DMS 273 (cell line): ENCODE results near the gene RUNX3.

Experiments
- DNase-seq: peaks from one replicate; lab custom pipeline; 2025; ENCODE audit not compliant: unreplicated experiment; lab: John Stamatoyannopoulos, UW

RUNX3 gene

GRCh38 chr1:24888971-24889676, 41.0 kb downstream of the RUNX3 start:
- no peak for DNase-seq

- DNase-seq, result no peak
Observed at GRCh38 chr1:24888061-24888970, 41.8 kb downstream of the RUNX3 start.

- no peak for DNase-seq
Observed at GRCh38 chr1:24886241-24886640, 43.8 kb downstream of the RUNX3 start.

- DNase-seq, result no peak
Observed at GRCh38 chr1:24884751-24885150, 45.3 kb downstream of the RUNX3 start.

DNA sequence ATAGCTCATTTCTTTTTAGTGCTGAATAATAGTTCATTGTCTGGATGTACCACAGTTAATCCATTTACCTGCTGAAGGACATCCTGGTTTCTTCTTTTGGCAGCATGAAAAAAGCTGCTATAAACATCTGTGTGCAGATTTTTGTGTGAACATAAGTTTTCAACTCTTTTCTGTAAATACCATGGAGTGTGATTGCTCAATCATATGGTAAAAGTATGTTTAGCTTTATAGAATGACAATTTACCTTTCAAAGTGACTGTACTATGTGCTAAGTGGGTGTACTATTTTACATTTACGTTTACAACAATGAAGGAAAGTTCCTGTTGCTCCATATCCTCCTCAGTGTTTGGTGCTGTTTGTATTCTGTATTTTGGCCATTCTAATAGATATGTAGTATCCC, 49.0 kb downstream of the RUNX3 start:
- no peak for DNase-seq

GRCh38 chr1:24878775-24879742, 51.0 kb downstream of the RUNX3 start:
- DNase-seq, result no peak

DNA sequence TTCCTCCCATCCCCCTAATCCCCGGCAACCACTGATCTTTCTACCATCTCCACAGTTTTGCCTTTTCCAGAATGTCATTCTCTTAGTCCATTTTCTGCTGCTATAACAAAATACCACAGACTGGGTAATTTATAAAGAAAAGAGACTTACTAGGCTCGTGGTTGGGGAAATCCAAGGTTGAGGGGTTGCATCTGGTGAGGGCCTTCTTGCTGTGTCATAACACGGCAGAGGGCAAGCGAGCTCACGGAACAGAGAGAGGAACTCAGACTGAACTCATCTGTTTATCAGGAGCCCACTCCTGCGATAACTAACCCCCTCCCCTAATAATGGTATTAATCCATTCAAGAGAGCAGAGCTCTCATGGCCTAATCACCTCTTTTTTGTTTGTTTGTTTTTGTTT, 52.0 kb downstream of the RUNX3 start:
- DNase-seq, result no peak

- DNase-seq, result no peak
Observed at GRCh38 chr1:24875991-24876506, 54.0 kb downstream of the RUNX3 start.

- DNase-seq, result no peak
Observed at GRCh38 chr1:24875257-24875656, 54.8 kb downstream of the RUNX3 start.

DNA sequence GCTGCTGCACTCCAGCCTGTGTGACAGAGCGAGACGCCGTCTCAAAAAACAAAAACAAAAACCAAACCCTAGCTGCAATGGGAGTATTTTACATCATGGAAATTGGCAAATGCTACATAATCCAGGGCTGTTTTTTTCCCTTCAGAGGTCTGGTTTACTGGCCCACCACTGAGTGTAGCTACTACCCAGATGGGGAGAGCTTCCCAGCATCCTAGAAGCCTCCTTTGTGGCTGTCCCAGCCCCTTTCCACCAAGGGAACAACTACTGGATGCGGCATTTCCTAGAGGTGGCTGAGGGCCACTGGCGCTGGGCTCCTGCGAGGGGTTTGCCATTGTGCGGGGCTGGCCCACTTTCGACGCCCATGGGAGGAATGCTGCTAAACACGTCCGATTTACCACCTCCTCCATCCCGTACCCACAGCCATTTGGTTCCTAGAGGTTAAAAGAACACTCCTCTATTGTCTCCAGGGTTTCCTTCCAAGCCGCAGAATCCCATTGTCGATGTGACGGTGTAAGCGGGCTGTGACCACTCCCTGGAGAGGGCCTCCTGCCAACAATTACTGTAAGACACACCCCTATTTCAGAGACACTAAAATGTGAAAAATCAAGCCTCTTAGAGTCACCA, 55.4 kb downstream of the RUNX3 start:
- no peak for DNase-seq

GRCh38 chr1:24874056-24874455, 56.0 kb downstream of the RUNX3 start:
- no peak for DNase-seq

- no peak for DNase-seq
Observed at GRCh38 chr1:24873148-24873547, 56.9 kb downstream of the RUNX3 start.

DNA sequence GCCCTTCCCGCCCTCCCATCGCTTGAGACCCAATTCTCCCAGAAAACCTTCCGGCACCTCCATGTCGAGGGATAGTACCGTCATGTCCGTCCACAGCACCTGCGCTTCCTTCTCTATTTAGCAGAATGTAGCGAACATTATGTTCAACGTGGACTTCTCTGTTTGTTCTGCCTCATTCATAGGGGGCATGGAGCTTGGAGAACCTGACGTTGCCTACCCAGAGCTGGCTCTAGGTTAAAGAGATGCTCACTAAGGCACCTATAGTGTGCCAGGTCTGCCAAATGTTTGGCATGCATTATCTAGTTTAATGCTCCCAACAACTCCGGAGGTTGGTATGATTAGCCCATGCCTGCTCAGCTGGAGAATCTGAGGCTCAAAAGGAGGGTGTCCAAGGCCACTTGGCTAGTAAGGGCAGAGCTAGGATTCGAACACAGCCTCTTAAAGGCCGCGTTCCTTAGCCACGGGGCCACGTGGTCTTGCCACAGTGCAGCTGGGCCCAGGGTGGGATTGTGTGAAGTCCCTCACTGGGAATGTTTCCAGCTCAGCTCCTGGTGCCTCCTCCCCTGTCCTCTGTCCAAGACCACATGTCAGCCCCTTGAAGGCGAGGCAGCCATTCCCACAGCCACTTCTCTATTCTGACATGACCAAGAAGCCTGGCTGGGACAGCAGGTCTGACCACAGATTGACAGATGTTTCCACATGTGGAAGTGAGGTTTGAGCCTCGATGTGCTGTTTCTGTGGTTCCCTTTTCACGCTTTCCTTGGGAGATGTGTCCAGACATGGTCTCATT, 57.8 kb downstream of the RUNX3 start:
- no peak for DNase-seq

DNA sequence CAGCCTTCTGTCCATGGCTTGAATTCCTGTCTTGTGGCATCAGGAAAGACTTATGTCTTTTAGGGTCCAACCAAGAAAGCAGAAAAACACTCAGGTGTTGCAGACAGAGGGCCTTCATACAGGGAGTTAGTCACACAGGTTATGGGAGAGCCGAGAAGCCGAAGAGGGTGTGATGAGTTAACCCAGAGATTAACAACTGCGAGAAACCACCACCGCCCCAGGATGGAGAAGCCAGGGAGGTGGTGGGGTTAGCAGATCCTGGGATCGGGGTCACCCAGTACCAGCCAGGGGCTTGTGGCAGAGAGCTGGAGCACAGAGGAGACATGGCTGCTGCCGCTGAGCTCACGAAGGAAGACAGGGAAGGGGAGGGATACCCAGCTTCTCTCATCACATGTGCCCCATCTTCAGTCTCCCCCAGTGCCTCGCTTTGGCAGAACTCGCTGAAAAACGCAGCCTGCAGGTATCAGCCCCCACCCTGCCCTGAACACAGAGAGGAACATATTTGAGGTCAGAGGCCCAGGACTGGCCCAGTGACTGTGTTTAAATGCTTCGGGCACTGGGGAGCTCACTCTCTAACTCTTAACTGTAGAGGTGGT, 58.7 kb downstream of the RUNX3 start:
- DNase-seq, result no peak

DNA sequence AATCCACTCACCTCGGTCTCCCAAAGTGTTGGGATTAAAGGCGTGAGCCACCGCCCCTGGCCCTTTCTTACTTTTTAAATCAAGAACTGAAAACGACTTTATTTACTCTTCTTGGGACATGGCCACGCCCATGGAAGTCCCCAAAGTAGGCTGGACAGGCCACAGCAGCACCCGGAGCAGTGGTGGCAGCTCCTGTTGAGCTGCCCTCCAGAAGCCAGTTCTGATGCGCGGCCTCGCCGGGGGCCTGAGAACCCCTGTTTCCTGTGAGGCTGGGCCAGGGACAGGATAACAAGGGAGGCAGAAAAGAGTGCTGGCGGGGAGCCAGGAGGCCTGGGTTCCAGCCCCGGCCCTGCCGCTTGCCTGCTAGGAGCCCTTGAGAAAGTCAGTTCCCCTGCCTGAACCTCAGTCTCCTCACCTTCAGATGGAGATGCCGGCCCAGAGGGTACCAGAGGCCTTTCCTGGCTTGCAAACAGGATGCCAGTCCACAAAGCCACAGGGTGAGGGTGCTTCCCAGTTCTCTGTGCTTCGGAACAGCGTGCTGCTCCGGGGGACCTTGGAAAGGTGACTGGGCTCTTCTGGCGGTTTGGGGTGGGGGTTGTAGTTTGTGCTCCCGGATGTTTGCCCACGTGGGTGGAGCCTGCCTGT, 59.4 kb downstream of the RUNX3 start:
- no peak for DNase-seq

DNA sequence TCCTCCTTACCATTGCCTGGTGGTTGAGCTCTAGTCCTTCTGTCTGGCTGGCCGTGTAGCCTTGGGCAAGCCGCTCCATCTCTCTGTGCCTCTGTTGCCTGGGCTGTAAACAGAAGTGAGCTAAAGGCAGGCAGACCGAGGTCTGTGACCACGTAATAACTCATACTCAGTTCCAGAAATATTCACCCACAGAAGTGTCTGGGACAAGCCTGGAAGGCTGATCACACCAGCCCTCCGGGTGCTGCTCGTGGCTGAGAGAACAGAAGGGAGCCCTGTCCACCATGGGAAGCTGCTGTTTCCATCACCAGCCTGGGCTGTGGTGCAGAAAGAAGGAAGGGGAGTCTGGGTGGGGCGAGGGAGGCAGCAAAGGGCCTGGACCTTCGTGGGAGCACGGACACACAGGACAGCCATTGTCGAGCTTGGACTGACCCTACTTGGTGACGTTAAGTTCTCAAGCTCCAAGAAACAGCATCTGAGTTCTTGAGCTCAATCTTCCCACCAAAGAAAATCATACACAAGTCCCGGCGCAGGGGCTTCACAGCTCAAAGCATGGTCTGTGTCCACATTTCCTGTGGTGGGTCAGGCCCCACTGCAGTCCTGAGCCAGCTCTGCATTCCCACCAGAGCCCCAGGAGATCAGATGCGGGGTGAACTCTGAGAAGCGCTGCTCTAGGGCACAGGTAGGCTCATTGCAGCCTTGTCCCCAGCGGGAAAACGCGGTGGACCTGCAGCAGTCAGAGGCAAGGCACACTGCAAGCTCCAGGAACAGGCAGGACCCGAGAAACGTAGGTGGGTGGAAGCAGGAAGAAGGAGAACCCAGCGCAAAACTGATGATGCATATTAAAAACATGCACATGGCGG, 61.8 kb downstream of the RUNX3 start:
- no peak for DNase-seq

- no peak for DNase-seq
Observed at GRCh38 chr1:24867084-24867870, 62.8 kb downstream of the RUNX3 start.
